Retinal pigment epithelial cell (primary cell): ENCODE measurements around the gene MNT.
"Not testable (repeated sequence)": the region's sequence is repeated elsewhere in the genome, so short reads cannot be mapped to it uniquely, and the experiment has no call there.

ENCODE experiments used
- DNase-seq: peaks from one replicate; pipeline ENCODE4 v3.0.0-alpha.2; 2010; ENCODE audit warnings: low read depth
- H3K4me3 ChIP-seq: 2 replicates; pipeline ENCODE4 v1.5.1; 2011; ENCODE audit warnings: mild to moderate bottlenecking, low read length, control low read depth, moderate library complexity
- TF ChIP-seq, protein P1 (sequence below): conservative IDR thresholded peaks from 2 replicates; pipeline ENCODE4 v1.5.1; 2011; ENCODE audit warnings: low read depth, low read length, control low read depth, inconsistent platforms

Gene MNT, protein sequence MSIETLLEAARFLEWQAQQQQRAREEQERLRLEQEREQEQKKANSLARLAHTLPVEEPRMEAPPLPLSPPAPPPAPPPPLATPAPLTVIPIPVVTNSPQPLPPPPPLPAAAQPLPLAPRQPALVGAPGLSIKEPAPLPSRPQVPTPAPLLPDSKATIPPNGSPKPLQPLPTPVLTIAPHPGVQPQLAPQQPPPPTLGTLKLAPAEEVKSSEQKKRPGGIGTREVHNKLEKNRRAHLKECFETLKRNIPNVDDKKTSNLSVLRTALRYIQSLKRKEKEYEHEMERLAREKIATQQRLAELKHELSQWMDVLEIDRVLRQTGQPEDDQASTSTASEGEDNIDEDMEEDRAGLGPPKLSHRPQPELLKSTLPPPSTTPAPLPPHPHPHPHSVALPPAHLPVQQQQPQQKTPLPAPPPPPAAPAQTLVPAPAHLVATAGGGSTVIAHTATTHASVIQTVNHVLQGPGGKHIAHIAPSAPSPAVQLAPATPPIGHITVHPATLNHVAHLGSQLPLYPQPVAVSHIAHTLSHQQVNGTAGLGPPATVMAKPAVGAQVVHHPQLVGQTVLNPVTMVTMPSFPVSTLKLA

DNA sequence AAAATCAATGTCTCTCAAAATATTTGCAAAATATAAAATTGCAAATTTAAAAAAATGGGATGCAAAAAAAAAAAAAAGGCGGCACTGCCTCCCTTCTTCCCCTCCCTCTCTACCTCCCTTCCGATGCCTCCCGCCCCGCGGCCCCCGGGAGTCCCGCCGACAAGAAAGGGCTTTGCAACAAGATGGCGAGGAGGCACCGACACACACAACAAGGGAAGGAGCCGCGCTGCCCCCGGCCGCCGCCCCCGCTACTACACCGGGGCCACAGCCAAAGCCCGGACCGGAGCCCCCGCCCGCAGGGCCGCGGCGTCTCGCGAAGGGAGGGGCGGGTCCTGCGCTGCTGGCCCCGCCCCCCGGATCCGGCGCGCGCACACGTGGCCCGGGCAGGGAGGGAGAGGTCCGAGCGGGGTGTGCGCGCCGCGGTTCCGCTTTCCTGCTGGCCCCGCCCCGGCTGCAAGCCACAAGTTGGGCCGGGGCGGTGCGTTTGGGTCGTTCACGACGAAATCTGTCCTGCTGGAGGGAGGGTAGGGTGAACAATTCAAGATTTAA lies at the start of gene MNT:
Gene MNT, minus strand, starts transcription at position 184 of the 549 bp plus-strand sequence. CDS start 348 bp downstream, outside the sequence.
- peak within 1 kb of the TSS; percentile 95 for H3K4me3 ChIP-seq
- TF ChIP-seq, protein P1, sequence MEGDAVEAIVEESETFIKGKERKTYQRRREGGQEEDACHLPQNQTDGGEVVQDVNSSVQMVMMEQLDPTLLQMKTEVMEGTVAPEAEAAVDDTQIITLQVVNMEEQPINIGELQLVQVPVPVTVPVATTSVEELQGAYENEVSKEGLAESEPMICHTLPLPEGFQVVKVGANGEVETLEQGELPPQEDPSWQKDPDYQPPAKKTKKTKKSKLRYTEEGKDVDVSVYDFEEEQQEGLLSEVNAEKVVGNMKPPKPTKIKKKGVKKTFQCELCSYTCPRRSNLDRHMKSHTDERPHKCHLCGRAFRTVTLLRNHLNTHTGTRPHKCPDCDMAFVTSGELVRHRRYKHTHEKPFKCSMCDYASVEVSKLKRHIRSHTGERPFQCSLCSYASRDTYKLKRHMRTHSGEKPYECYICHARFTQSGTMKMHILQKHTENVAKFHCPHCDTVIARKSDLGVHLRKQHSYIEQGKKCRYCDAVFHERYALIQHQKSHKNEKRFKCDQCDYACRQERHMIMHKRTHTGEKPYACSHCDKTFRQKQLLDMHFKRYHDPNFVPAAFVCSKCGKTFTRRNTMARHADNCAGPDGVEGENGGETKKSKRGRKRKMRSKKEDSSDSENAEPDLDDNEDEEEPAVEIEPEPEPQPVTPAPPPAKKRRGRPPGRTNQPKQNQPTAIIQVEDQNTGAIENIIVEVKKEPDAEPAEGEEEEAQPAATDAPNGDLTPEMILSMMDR: no peak
- peak; percentile 75 for DNase-seq

DNA sequence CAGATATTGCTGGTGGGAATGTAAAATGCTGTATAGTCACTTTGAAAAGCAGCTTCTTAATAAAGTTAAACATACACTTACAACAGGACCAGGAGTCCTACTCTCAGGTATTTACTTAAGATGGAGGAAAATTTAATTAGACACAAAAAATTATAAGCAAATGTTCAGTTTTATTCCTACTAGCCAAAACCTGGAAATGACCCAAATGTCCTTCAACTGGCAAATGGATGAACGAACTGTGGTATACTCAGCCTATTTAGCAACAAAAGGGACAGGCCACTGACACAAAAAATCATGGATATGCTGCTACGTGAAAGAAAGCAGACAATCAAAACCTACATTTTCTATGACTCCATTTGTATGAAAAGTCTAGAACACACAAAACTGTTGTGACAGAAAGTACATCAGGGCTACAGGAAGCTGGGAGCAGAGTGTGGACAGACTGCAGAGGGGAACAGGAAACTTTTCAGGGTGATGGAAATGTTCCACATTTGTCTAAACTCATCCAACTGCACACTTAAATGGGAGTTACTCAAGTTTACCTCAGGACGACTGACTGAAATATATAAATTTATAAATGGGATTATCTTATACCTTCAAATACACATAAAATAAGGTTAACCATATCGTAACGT lies 49.3 kb upstream of the MNT start:
- no peak for DNase-seq
- H3K4me3 ChIP-seq: no peak overlapping the region
- TF ChIP-seq, protein P1: no peak

DNA sequence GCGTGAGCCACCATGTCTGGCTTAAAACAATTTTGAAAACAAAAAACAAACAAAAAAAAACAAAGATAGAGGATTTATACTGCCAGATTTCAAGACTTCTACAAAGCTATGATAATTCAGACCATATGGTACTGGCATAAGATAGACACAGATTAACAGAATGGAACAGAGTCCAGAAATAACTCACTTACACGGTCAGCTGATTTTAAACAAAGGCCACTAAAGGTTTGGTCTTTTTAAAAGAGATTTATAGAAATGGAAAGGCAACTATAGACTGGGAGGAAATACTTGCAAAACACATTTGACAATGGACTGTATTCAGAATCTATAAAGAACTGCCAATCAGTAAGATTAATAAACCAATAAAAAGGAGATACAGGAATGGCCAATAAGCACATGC lies 48.6 kb upstream of the MNT start:
- DNase-seq: no peak
- H3K4me3 ChIP-seq: no peak overlapping the region
- TF ChIP-seq, protein P1: no peak

DNA sequence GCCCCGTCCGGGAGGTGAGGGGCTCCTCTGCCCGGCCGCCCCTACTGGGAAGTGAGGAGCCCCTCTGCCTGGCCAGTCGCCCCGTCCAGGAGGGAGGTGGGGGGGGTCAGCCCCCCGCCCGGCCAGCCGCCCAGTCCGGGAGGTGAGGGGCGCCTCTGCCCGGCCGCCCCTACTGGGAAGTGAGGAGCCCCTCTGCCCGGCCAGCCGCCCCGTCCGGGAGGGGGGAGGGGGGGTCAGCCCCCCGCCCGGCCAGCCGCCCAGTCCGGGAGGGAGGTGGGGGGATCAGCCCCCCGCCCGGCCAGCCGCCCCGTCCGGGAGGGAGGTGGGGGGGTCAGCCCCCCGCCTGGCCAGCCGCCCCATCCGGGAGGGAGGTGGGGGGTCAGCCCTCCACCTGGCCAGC lies 46.6 kb upstream of the MNT start:
- not testable (repeated sequence) for DNase-seq, H3K4me3 ChIP-seq

DNA sequence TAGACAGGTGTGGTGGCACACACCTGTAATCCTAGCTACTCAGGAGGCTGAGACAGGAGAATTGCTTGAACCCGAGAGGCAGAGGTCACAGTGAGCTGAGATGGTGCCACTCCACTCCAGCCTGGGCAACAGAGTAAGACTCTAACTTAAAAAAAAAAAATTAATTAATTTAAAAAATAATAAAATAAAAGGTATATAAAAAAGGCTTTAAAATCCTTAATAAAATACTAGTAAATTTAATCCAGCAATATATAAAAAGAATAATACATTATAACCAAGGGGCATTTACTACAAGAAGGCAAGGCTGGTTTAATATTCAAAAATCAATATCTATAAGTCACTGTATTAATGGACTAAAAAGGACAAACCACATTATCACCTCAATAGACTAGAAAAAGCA lies 44.8 kb upstream of the MNT start:
- no peak for DNase-seq
- H3K4me3 ChIP-seq: no peak overlapping the region
- TF ChIP-seq, protein P1: no peak

DNA sequence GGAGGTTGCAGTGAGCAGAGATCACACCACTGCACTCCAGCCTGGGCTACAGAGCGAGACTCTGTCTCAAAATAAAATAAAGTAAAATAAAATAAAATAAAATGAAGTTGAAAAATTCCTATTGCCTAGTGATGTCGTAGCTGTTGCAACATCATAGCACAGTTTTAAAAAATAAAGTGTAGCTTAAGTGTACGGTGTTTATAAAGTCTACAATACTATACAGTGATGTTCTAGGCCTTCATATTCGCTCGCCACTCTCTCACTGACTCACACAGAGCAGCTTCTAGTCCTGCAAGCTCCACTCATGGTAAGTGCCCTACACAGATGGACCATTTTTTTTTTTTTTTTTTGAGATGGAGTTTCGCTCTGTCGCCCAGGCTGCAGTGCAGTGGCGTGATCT lies 43.5 kb upstream of the MNT start:
- DNase-seq: no peak
- no peak overlapping the region for H3K4me3 ChIP-seq
- TF ChIP-seq, protein P1: no peak

DNA sequence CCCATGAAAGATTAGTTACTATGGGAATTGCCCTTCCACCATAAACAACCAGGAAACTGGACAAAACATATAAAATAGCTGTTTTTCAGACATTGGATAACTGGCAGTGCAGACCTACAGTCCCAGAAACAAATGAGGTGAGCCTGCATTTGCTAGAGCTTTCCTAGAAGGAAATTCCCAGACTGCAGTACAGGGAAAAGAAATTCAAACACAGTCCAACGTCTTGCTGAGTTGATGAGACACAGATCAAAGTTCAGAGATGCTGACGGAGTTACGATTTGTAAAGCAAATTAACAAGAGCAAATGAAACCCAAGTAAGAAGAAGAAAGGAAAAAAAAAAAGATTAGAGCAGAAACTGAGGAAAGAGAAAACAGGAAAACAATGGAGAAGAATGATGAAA lies 41.3 kb upstream of the MNT start:
- TF ChIP-seq, protein P1: no peak
- no peak overlapping the region for H3K4me3 ChIP-seq
- no peak for DNase-seq
